SK-N-SH treated with all-trans-retinoic acid at 6 μM for 48 hours (cell line): ENCODE data around the gene PRDM15.

Experiments
- CREB5 ChIP-seq: fragments of 250-450 bp; sonication (Bioruptor Pico); IDR thresholded peaks from 2 replicates; pipeline ENCODE4 v1.5.1; 2020; ENCODE audit warnings: low read depth, mild to moderate bottlenecking, moderate library complexity
- RARB ChIP-seq: fragments of 250-450 bp; sonication (Bioruptor Pico); IDR thresholded peaks from 2 replicates; pipeline ENCODE4 v1.8.0; 2021; ENCODE audit warnings: mild to moderate bottlenecking, moderate library complexity
- ZNF565 ChIP-seq: fragments of 450-650 bp; formaldehyde crosslinking; conservative IDR thresholded peaks from 2 replicates; pipeline ENCODE4 v1.5.0; 2020; ENCODE audit warnings: low read depth, mild to moderate bottlenecking, moderate library complexity

DNA sequence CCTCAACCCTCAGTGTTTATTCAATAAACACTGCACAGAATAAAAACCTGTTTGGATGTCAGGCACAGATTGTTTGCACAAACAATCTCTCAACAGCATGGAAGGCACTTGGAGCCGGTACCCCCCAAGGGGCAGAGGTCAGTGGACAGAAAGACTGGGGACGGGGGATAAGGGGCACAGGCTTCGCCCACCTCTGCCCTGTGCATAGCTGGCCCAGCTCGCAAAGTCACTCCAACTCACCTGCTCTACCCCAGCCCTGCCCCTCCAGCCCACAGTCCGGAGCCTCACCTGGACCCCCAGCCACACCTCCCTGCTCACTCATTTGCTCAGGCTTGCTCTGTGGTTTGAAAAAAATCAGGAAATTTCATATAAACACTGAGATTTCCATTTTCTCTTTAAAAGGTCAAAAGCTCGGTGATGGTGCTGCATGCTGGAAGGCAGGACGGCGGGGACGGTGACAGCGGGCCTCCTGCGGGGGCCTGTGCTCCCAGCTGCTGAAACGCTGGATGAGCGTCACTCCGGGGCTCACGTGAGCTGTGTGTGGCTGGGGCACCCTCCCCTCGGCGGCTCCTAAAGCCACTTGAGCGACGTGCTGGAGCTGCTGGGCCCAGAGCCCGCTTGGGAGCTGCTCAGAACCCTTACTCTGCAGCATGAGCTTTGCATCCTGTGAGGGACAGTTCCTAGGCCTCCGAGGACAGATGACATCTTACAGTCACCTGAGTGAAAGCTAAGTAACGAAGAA, 54.5 kb downstream of the PRDM15 start:
- TF ChIP-seq CREB5 (CRISPR knock-in tag) (no peak), RARB (CRISPR knock-in tag) (no peak), ZNF565 (CRISPR knock-in tag) (no peak)
